Activated T-cell treated with anti-CD3 and anti-CD28 coated beads, Interleukin-2, amount 50 U/mL, for 72 hours (primary cell): ENCODE data around the gene ATAD3B. TPM values are rescaled to one million over a fixed set of nuclear protein-coding genes. Genes with fewer than 3 reads are reported as not detected.

Source experiments
- ATAC-seq, 2 donors: fragments of 150-1000 bp; cut with Tn5 transposase; replicated peaks in 1 of 2; 2 replicates each; pipeline ENCODE4 v1.10.0; 2021; ENCODE audit warnings: moderate library complexity in 2 of 2, mild to moderate bottlenecking in 1 of 2
- DNase-seq, 2 donors: peaks; one replicate each; pipeline ENCODE4 v3.0.0; 2021 to 2022; ENCODE audit warnings: mixed read lengths in 1 of 2
- H3K27ac Mint-ChIP-seq: one replicate; pipeline ENCODE4 v1.8.0; 2022; ENCODE audit warnings: mild to moderate bottlenecking, moderate library complexity, mixed read lengths
- H3K27me3 Mint-ChIP-seq: one replicate; pipeline ENCODE4 v1.8.0; 2022; ENCODE audit warnings: low read depth, mixed read lengths
- H3K36me3 Mint-ChIP-seq, 2 donors: one replicate each; pipeline ENCODE4 v1.8.0; 2022; ENCODE audit warnings: mixed read lengths in 2 of 2, mild to moderate bottlenecking in 1 of 2; ENCODE audit not compliant: insufficient read depth in 2 of 2
- H3K4me1 Mint-ChIP-seq: one replicate; pipeline ENCODE4 v1.8.0; 2022; ENCODE audit warnings: low read depth, mixed read lengths
- H3K4me3 Mint-ChIP-seq, 2 donors: one replicate each; pipeline ENCODE4 v1.8.0; 2022; ENCODE audit warnings: mild to moderate bottlenecking in 2 of 2, mixed read lengths in 2 of 2, moderate library complexity in 2 of 2
- H3K9me3 Mint-ChIP-seq, 2 donors: one replicate each; pipeline ENCODE4 v1.8.0; 2022; ENCODE audit warnings: mixed read lengths in 2 of 2
- total RNA-seq, 2 donors: library from RNA; stranded (reverse); gene quantifications; one replicate each; pipeline ENCODE4 v1.2.3, GENCODE V29; 2022

ATAD3B gene
- total RNA-seq, 2 donors from 2014 or later, result 20.6 to 25.3 TPM

- H3K27me3 Mint-ChIP-seq, result no peaks in the 10 kb centered on the region
- H3K4me3 Mint-ChIP-seq, result no peak overlapping the region
- peaks cover 4 to 17% of the 10 kb centered on the region in 2 donors for H3K36me3 Mint-ChIP-seq
- H3K9me3 Mint-ChIP-seq, result peaks cover 0 to 4% of the 10 kb centered on the region in 2 donors
- no peaks in the 10 kb centered on the region for H3K4me1 Mint-ChIP-seq
- no peak overlapping the region for H3K27ac Mint-ChIP-seq
- no peak for DNase-seq
- no peak for ATAC-seq
These were observed 63.0 kb downstream of the ATAD3B start for GRCh38 chr1:1534401-1535154.

DNA sequence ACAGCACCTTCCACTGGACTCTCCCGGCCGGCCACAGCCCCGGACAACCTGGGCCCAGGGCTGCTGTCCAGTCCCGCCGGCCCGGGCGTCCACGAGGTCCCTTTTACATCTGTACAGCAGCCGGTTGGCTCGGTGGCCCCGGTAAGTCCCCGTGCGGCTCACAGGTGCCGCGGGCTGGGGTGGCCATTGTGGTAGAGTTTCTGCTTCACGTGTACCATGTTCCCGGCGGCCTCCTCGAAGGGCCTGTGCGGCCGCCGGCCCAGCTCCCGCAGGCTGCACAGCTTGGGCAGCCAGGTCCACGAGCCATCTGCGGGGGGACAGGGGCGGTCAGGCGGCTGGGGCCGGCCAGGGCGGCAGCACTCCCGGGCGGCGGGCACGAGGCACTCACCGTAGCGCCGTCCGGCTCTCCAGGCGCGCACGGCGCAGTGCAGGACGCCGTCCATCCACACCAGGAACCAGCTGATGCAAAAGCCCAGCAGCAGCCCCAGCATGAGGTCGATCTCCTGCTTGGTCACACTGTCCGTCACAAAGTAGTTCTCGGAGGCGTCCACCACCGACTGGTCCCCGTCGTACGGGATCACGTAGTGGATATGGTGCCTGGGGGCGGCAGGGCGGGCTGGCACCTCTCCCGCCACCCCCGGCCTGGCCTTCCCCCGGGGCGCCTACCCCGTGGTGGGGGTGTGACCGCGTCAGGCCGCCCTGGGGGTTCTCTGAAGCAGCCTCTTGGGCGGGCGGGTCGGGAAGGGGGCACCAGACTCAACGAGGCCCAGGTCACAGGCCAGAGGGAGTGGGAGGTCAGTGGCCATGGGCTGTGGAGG lies 63.8 kb downstream of the ATAD3B start:
- Mint-ChIP-seq H3K4me1 (no peaks in the 10 kb centered on the region), H3K9me3 (peaks cover 0 to 4% of the 10 kb centered on the region in 2 donors), H3K4me3 (no peak overlapping the region), H3K36me3 (peaks cover 4 to 13% of the 10 kb centered on the region in 2 donors), H3K27ac (no peak overlapping the region), H3K27me3 (no peaks in the 10 kb centered on the region)
- ATAC-seq, result no peak
- DNase-seq, result no peak

- peaks cover 0 to 4% of the 10 kb centered on the region in 2 donors for H3K9me3 Mint-ChIP-seq
- DNase-seq, result no peak
- no peak overlapping the region for H3K4me3 Mint-ChIP-seq
- no peak overlapping the region for H3K27ac Mint-ChIP-seq
- peaks cover 4 to 7% of the 10 kb centered on the region in 2 donors for H3K36me3 Mint-ChIP-seq
- H3K27me3 Mint-ChIP-seq, result no peaks in the 10 kb centered on the region
- no peak for ATAC-seq
- H3K4me1 Mint-ChIP-seq, result no peaks in the 10 kb centered on the region
These were observed 64.7 kb downstream of the ATAD3B start for GRCh38 chr1:1536019-1536937.

DNA sequence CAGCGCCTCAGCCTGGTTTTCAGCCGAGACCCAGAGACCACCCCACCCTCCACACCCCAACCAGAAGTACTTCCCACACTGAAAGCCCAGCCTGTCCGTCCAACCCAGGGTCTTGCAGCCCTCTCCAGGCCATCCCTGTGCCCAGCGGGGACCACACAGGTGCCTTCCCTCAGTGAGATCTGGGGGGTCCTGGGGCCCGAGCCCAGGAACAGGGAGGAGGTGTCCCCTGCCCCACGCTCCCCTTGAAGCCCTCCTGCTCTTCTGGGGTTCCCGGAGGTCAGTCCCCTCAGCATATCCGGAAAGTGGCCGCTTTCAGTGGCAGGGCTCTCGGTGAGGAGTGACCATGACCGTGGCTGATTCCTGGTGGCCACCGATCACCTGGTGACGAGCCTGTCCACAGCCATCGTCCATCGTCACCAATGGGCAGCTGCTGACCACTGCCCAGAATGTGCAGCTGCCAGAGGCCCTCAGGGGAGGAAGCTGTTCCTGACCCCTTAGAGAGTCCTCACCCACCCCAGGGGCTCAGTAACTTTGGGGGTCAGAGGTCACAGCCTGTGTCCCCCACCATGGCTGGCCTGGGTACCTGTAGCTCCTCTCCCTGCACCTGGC lies 65.5 kb downstream of the ATAD3B start:
- Mint-ChIP-seq H3K4me1 (no peaks in the 10 kb centered on the region), H3K27ac (no peak overlapping the region), H3K4me3 (no peak overlapping the region), H3K36me3 (peaks cover 1 to 4% of the 10 kb centered on the region in 2 donors), H3K9me3 (peaks cover 0 to 1% of the 10 kb centered on the region in 2 donors), H3K27me3 (no peaks in the 10 kb centered on the region)
- ATAC-seq, result no peak
- DNase-seq, result no peak

- no peaks in the 10 kb centered on the region for H3K36me3 Mint-ChIP-seq
- no peaks in the 10 kb centered on the region for H3K27me3 Mint-ChIP-seq
- no peaks in the 10 kb centered on the region for H3K9me3 Mint-ChIP-seq
- no peak overlapping the region for H3K4me3 Mint-ChIP-seq
- no peak for ATAC-seq
- no peak for DNase-seq
- no peak overlapping the region for H3K27ac Mint-ChIP-seq
- H3K4me1 Mint-ChIP-seq, result no peaks in the 10 kb centered on the region
These were observed 66.2 kb downstream of the ATAD3B start for GRCh38 chr1:1537626-1538250.

- ATAC-seq, result peak in 1 of 2 donors; percentile 5
- Mint-ChIP-seq H3K27me3 (no peaks in the 10 kb centered on the region), H3K27ac (no peak overlapping the region), H3K36me3 (no peaks in the 10 kb centered on the region), H3K9me3 (no peaks in the 10 kb centered on the region), H3K4me1 (no peaks in the 10 kb centered on the region), H3K4me3 (no peak overlapping the region)
- DNase-seq, result no peak
These were observed 66.8 kb downstream of the ATAD3B start for GRCh38 chr1:1538334-1538733.

DNA sequence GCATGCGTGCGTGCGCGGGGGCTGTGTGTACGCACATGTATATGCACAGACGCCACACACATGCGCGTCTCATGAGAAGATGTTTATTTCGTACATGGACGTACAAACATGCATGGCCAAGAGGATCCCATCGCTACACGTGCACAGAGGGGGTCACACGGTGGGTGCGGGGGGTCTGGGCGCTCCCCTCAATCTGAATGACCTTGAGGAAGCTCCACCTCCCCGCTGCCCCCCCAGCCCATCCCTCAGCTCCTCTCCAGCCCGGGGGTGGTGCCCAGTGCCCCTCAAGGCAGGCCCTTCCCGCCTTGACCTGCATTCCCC lies 67.4 kb downstream of the ATAD3B start:
- H3K36me3 Mint-ChIP-seq, result peaks cover 0 to 2% of the 10 kb centered on the region in 2 donors
- no peak for ATAC-seq
- H3K4me3 Mint-ChIP-seq, result peak overlapping the region in 1 of 2 donors; percentile 76
- no peak overlapping the region for H3K27ac Mint-ChIP-seq
- H3K4me1 Mint-ChIP-seq, result no peaks in the 10 kb centered on the region
- H3K27me3 Mint-ChIP-seq, result no peaks in the 10 kb centered on the region
- H3K9me3 Mint-ChIP-seq, result no peaks in the 10 kb centered on the region
- DNase-seq, result no peak

DNA sequence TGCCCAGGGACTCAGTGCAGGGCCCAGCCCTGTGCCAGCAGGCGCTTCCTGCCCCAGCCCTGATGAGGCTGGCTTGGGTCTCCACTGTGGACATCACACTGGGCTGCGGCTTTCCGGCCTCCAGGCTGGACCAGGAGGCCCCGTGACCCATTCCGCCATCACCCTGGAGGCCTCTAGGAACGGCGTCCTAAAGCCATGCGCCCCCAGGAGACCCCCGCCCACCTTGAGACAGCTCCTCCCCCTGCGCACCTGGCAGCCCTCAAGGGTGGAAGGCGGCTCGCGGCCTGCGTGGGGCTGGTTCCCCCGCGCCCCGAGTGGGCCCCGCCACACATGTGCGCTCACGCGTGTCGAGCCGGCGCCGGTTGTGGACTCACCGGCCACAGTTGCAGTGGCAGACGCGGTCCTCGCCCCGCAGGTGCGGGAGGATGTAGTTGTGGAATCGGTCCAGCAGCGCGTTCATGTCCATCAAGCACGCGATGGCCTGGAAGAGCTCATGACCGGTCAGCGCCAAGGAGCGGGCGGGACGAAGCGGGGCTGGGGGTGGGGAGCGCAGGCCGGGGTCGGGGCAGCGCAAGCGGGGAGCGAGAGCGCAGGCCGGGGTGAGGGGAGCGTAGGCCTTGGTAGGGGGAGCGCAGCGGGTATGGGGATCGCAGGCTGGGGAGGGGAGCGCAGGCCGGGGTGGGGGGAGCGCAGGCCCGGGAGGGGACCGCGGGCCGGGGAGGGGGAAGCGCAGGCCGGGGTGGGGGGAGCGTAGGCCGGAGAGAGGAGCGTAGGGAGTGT lies 67.9 kb downstream of the ATAD3B start:
- ATAC-seq (no peak), DNase-seq (no peak)
- no peaks in the 10 kb centered on the region for H3K9me3 Mint-ChIP-seq
- H3K27me3 Mint-ChIP-seq, result no peaks in the 10 kb centered on the region
- H3K4me3 Mint-ChIP-seq, result peak overlapping the region; percentile 43 to 76
- no peaks in the 10 kb centered on the region for H3K4me1 Mint-ChIP-seq
- no peak overlapping the region for H3K27ac Mint-ChIP-seq
- peaks cover 0 to 2% of the 10 kb centered on the region in 2 donors for H3K36me3 Mint-ChIP-seq

DNA sequence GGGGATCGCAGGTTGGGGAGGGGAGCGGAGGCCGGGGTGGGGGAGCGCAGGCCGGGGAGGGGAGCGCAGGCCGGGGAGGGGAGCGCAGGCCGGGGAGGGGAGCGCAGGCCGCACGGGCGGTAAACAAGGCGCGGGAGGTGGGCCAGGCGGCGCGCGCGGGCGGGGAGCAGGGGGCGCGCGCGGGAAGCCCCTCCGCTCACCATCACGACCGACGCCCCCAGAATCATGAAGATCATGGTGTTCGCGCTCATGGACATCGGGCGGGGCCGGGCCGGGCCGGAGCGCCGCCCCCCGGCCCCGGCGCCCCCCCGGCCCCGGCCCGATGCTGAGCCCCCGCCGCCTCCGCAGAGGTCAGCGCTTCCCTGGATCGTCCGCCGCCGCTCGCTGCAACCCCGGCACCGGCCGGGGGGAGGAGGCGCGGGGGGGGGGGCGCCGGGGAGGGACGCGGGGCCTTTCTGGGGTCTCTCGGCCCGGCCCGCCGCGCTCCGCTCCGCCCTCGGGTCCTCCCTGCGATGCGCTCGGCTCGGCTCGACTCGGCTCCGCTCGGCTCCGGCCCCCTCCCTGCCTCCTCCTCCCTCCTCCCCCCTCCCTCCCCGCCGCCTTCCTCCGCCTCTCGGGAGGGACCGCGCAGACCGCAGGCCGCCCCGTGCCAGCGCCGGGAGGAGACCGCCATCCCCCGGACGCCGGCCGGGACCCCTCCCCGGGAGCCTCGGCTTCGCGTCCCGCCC lies 68.7 kb downstream of the ATAD3B start, which contains the start of gene TMEM240:
TSS of gene TMEM240 (minus strand) at position 535 of the 728 bp plus-strand sequence. CDS start at position 257, 278 bp downstream.
- ATAC-seq (peak; percentile 56 to 62), DNase-seq (peak; percentile 54 to 61)
- Mint-ChIP-seq H3K36me3 (peaks cover 0 to 2% of the 10 kb centered on the region in 2 donors), H3K27ac (no peak within 1 kb of the TSS), H3K27me3 (no peaks in the 10 kb centered on the region), H3K4me1 (no peaks in the 10 kb centered on the region), H3K4me3 (peak within 1 kb of the TSS; percentile 43 to 76), H3K9me3 (no peaks in the 10 kb centered on the region)

- no peaks in the 10 kb centered on the region for H3K4me1 Mint-ChIP-seq
- H3K36me3 Mint-ChIP-seq, result peaks cover 0 to 2% of the 10 kb centered on the region in 2 donors
- H3K27me3 Mint-ChIP-seq, result no peaks in the 10 kb centered on the region
- ATAC-seq (no peak), DNase-seq (no peak)
- H3K27ac Mint-ChIP-seq, result no peak overlapping the region
- peak overlapping the region in 1 of 2 donors; percentile 24 for H3K4me3 Mint-ChIP-seq
- no peaks in the 10 kb centered on the region for H3K9me3 Mint-ChIP-seq
These were observed 69.5 kb downstream of the ATAD3B start for GRCh38 chr1:1540818-1541628.
